Fibroblast of mammary gland (primary cell): ENCODE measurements around the gene DYRK4.
A peak's percentile ranks its signal among the peaks of the same experiment; 100 is the strongest.

Experiments used
- DNase-seq: peaks from one replicate; pipeline ENCODE4 v3.0.0-alpha.2; 2010; ENCODE audit warnings: low read depth
- H3K4me3 ChIP-seq: 2 replicates; pipeline ENCODE4 v1.5.1; 2011; ENCODE audit warnings: low read depth, mild to moderate bottlenecking, low read length, moderate library complexity; ENCODE audit not compliant: control insufficient read depth
- TF ChIP-seq, protein P1 (sequence below): conservative IDR thresholded peaks from 2 replicates; pipeline ENCODE4 v1.5.1; 2011; ENCODE audit warnings: low read depth, low read length, inconsistent platforms; ENCODE audit not compliant: control insufficient read depth, insufficient read depth

Gene DYRK4

DNA sequence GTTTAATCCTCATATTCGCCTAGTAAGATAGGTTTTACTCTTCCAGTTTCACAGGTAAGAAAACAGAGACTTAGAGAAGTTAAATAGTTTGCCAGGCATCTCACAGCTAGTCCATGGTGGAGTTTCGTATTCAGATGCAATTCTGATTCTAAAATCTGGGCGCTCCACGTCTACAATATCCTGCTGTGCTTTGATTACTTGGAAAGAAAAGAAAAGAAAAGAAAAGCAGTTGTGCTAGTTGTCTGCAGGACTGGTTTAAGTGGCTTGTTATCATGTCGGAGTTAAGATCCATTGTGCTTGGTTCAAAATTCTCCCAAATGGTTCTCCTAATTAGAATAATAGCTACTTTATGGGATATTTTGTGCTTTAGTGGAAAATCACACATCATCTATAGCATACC is 68.3 kb downstream of the DYRK4 start:
- TF ChIP-seq, protein P1, sequence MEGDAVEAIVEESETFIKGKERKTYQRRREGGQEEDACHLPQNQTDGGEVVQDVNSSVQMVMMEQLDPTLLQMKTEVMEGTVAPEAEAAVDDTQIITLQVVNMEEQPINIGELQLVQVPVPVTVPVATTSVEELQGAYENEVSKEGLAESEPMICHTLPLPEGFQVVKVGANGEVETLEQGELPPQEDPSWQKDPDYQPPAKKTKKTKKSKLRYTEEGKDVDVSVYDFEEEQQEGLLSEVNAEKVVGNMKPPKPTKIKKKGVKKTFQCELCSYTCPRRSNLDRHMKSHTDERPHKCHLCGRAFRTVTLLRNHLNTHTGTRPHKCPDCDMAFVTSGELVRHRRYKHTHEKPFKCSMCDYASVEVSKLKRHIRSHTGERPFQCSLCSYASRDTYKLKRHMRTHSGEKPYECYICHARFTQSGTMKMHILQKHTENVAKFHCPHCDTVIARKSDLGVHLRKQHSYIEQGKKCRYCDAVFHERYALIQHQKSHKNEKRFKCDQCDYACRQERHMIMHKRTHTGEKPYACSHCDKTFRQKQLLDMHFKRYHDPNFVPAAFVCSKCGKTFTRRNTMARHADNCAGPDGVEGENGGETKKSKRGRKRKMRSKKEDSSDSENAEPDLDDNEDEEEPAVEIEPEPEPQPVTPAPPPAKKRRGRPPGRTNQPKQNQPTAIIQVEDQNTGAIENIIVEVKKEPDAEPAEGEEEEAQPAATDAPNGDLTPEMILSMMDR = no peak
- no peak for DNase-seq
- no peak overlapping the region for H3K4me3 ChIP-seq

DNA sequence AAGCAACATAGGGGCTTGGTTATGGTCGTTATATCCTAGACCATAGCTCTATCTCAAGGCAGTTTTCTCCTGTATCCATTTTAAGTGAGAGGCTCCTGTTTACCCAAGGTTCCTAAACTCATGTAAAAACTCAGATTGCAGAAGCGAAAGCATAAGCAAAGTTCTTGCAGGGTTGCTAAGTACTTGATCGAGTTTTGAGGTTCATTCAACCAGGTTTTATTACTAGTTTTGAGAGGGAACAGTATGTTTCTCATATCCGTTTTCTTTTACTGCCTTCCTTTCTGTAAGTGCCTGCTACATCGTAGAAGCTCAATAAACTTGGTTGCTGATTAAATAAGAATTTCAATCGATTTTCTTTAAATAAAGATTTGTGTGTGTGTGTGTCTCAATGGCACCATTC is 81.7 kb downstream of the DYRK4 start:
- TF ChIP-seq, protein P1 = no peak
- no peak for DNase-seq
- no peak overlapping the region for H3K4me3 ChIP-seq

DNA sequence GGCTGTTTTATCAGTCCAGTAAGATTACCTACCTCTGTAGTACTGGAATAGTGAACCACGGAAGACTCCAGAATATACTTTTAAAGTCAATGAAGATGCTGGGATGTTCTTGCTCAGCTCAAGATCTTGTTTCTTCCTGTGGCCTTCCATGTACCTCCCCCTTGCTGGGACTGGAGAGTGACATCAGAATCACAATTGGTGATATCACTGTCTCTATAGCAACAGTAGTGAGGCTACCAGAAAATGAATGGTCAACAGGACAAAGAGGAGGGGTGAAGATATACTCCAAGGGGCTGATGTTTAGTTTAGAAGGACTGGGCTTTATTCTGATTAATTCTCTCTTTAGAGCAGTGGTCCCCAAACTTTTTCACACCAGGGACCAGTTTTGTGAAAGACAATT is 83.0 kb downstream of the DYRK4 start:
- no peak for DNase-seq
- TF ChIP-seq, protein P1 = no peak
- no peak overlapping the region for H3K4me3 ChIP-seq

DNA sequence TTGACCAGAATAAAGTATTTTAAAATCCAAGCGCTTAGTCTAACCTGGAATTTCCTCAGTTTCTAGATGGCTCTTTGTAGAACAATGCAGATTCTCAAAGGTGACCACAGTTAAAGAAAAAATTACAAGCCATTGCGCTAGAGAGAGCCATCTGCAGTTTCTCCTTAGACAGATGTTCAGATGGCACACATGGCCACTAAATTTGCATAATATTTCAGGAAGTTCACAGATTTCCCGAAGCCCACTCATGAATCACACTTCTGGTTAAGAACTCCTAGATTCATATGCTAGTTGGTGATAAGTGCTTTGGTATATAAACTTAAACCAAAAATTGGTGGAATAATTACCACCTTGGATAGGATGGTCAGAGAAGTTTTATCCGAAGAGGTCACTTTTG is 86.1 kb downstream of the DYRK4 start:
- peak; percentile 24 for DNase-seq
- peak overlapping the region; percentile 83 for H3K4me3 ChIP-seq
- TF ChIP-seq, protein P1 = no peak

DNA sequence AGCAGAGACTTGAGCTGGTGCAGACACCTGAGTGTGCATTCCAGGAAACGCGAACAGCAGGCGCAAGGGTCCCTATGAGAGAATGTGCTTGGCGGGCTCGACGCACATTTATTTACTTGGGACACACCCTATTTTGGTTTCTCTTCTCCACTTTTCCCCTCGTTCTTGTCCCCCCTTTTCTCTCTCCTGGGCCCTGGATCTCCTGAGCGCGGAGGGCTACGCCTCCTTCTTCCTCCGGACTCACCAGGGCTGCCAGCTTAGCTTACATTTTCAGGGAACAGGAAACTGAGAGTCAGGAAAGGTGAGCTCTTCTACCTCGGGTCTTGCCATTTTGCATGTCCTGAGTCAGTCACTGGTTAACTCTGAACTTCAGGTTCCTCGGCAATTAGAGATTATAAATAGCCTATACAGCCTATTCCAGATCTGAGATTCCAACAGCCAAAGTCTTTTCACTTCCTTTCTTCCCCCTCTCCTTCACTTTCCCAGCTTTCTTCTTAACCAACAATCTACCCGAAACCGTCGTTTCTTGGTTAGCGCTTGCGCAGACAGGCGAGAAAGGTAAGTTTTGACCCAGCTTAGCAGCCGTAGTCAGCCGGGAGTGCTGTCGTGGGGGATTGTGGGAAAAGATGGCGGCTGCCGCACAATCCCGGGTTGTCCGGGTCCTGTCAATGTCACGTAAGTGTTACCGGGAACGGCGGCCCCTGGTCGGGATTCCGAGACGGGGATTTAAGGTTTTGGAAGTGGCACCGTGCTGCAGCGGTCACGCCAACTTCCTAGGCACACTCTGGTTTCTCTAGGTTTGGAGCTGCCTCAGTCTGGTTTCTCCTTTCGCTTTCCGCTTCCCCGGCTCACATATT is 86.7 kb downstream of the DYRK4 start, which contains the start of the genes AKAP3 and NDUFA9:
AKAP3 (minus strand) TSS at position 551 of the 857 bp plus-strand sequence. CDS start 10,855 bp downstream, outside the sequence.
NDUFA9 (plus strand) TSS at position 614 of the 857 bp plus-strand sequence; CDS start at position 627, 13 bp downstream.
- DNase-seq = peak; percentile 84
- TF ChIP-seq, protein P1 = no peak
- H3K4me3 ChIP-seq = peak within 1 kb of the TSS; percentile 83

DNA sequence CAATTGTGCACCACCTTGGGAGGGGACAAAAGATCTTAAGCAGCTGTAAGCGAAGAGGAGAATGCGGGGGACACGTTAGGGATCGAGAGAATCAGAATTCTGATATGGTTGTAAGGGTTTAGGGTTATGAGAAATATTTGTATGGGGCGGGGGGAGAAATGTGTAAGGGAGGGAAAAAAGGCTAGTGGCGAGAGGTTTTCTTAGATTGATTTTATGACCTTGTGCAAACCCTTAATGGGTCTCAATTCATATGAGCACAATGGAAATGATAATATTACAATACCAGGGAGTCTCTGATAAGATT is 87.3 kb downstream of the DYRK4 start:
- DNase-seq = no peak
- TF ChIP-seq, protein P1 = no peak
- H3K4me3 ChIP-seq = peak overlapping the region; percentile 83
